ENCODE measurements around the gene SCIMP.

Gene SCIMP

DNA sequence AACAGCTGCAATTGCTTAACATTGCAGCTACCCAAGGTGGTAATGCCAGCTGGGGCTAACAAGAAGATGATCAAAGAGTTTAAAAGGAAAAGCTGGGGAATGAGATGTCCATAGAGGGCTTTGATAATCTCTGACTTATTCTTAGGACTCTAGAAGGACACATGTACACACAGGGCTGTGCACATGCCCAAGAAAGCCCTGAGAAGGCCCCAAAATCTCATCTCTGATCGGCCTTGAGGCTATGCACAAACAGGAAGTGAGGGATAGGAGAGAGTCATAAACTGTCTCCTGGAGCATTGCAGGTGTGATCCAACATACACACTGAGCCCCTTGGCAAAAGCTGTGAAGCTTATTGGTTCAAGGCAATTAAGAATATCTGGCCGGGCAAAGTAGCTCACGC is 30.2 kb upstream of the SCIMP start:
- no peak for DNase-seq (ENCODE audit: low read depth)
- no peak overlapping the region for H3K4me3 ChIP-seq (ENCODE audit: low read length)
- TF ChIP-seq, protein P1, sequence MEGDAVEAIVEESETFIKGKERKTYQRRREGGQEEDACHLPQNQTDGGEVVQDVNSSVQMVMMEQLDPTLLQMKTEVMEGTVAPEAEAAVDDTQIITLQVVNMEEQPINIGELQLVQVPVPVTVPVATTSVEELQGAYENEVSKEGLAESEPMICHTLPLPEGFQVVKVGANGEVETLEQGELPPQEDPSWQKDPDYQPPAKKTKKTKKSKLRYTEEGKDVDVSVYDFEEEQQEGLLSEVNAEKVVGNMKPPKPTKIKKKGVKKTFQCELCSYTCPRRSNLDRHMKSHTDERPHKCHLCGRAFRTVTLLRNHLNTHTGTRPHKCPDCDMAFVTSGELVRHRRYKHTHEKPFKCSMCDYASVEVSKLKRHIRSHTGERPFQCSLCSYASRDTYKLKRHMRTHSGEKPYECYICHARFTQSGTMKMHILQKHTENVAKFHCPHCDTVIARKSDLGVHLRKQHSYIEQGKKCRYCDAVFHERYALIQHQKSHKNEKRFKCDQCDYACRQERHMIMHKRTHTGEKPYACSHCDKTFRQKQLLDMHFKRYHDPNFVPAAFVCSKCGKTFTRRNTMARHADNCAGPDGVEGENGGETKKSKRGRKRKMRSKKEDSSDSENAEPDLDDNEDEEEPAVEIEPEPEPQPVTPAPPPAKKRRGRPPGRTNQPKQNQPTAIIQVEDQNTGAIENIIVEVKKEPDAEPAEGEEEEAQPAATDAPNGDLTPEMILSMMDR (conservative IDR thresholded peaks at IDR 0.05; ENCODE audit: low read depth, low read length), result no peak

DNA sequence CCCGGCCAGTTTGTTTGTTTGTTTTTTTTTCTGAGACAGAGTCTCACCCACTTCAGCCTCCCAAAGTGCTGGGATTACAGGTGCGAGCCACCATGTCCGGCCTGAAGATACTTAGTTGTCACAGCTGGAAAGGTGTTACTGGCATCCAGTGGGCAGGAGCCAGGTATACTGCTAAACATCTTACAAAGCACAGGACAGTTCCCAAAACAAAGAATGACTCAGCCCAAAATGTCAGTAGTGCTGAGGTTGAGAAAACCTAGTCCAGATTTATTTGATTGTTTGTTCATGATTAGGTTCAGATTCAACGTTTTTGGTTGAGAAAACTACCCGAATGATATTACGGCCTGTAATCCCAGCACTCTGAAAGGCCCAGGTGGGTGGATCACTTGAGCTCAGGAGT is 28.8 kb upstream of the SCIMP start:
- TF ChIP-seq, protein P1 (conservative IDR thresholded peaks at IDR 0.05; ENCODE audit: low read depth, low read length), result no peak
- H3K4me3 ChIP-seq (ENCODE audit: low read length), result no peak overlapping the region
- DNase-seq (ENCODE audit: low read depth), result no peak

DNA sequence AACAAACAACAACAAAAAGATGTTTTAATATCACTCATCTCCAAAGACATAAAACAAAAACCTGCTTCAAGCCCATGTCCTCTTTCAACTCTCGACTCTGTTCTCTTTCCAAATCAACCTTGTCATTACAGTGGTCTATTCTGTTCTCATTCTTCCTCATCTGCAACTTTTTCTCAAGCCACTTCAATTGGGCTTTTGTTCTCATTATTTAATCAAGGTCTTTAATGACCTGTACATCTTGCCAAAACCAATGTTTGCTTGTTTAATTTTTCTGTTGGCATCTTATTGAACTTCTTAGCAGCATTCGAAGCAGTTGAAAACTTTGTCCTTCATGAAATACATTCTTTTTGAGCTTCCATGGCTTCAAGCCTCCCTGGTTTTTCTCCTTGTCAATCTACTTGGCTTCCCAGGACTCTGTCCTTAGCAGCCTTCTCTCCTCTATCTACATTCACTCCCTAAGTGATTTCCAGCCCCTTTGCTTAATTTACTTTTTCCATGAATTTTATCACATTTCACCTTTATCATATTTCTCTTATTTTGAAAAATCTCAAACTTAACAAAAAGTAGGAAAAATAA is 27.8 kb upstream of the SCIMP start:
- DNase-seq (ENCODE audit: low read depth), result no peak
- H3K4me3 ChIP-seq (ENCODE audit: low read length), result no peak overlapping the region
- TF ChIP-seq, protein P1 (conservative IDR thresholded peaks at IDR 0.05; ENCODE audit: low read depth, low read length), result no peak

DNA sequence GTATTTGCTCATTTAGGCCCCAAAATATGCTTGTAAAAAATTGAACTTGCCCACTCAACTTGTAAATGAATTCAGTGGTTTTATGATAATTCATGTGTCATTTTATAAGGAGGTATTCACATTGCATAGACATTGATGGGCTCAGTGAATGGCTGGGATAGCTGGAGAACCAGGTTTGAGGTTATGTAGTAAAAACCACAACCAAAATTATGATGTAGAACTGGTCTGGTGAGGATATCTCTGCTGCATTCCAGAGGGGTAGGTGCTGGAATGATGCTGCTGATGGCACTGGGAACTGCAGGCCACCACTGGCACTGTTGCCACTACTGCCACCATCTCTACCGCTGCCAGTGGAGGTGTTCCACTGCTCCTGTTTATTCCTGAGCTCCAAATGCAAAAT is 25.9 kb upstream of the SCIMP start:
- no peak for DNase-seq (ENCODE audit: low read depth)
- TF ChIP-seq, protein P1 (conservative IDR thresholded peaks at IDR 0.05; ENCODE audit: low read depth, low read length), result no peak
- no peak overlapping the region for H3K4me3 ChIP-seq (ENCODE audit: low read length)

DNA sequence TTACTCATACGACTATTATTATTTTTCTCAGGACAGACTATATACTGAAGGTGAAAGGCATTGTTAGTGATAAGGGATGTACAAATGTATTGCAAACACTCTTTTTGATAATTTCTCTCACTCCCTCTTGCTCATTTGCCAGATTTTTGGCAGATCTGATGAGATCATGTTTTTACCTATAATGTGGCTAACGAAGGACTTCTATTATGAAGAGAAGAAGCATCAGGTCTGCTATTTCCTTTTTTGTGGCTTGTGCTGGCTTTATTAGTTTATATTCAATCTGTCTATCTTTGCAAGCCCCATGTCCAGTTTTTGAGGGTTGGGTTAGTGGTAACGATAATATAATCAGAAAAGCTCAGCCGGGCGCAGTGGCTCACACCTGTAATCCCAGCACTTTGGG is 22.5 kb upstream of the SCIMP start:
- H3K4me3 ChIP-seq (ENCODE audit: low read length), result no peak overlapping the region
- DNase-seq (ENCODE audit: low read depth), result no peak
- TF ChIP-seq, protein P1 (conservative IDR thresholded peaks at IDR 0.05; ENCODE audit: low read depth, low read length), result no peak

DNA sequence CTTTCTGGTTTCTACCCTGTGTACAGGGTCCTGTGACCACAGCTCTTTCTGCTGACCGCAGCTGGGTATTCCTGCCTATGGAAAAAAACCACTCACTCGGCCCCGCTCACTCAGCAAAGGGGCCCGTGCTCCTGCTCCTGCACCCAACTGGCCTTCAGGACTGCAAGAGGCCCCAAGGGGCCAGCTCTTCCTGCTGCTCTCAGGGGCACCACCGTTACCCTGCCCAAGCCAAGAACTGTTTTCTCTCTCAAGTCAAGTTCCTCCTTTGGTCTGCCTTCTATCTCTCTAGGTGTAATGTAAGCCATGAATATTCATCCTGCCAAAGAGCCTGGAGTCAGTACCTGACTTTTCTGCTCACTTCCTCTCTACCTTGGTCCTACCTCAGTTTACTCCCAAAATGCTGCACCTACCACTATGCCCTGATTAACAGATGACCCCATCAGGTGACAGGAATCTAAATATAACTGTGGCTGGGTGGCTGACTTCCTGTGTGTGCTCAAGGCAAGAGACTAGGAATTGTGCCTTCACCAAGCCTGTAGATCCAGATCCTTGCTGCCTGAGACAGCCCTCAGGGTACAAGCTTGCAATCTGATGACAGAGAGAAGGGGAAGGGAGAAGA is 20.4 kb upstream of the SCIMP start:
- no peak for DNase-seq (ENCODE audit: low read depth)
- no peak overlapping the region for H3K4me3 ChIP-seq (ENCODE audit: low read length)
- TF ChIP-seq, protein P1 (conservative IDR thresholded peaks at IDR 0.05; ENCODE audit: low read depth, low read length), result no peak

DNA sequence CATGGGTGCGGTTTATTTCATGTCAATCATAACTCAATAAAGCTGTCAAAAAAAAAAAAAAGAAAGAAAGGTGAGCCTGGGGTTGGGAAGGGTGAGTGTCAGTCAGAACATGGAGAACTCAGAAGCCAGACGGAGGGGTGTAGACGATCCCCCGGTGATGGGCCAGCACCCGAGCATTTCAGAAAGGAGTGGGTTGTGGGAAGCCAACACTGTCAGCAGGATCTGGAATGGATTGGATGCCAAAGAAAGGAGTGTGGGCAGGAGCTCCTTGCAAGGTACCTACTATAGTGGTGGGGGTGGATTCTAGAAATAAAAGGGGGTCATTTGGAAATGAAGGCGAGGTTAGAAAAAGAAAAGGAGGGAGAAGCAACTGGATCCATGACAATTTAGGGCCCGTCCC is 19.8 kb upstream of the SCIMP start:
- no peak overlapping the region for H3K4me3 ChIP-seq (ENCODE audit: low read length)
- TF ChIP-seq, protein P1 (conservative IDR thresholded peaks at IDR 0.05; ENCODE audit: low read depth, low read length), result no peak
- DNase-seq (ENCODE audit: low read depth), result no peak
